Measurements from ENCODE around the gene PUM2.

- TF ChIP-seq CTCF (conservative IDR thresholded peaks at IDR 0.05 in 1 of 2, IDR thresholded peaks at IDR 0.05 in 1 of 2; ENCODE audit: extremely low read depth in 1 of 2, insufficient read depth in 1 of 2, low read depth in 1 of 2, low read length in 2 of 2): no peak
- TF ChIP-seq EZH2 (IDR thresholded peaks at IDR 0.05; ENCODE audit: borderline replicate concordance, low read length): no peak
Measured at GRCh38 chr2:20300656-20301055, 50.0 kb downstream of the PUM2 start.
